Fibroblast of lung (primary cell): ENCODE data around the gene DGKQ. TPM values are rescaled to one million over a fixed set of nuclear protein-coding genes. Genes with fewer than 3 reads are reported as not detected.

Experiments used
- DNase-seq, 2 donors: peaks; one replicate each; pipeline versions ENCODE4 v3.0.0 to v3.0.0-alpha.2; 2010; ENCODE audit warnings: low read depth in 2 of 2
- H2AFZ ChIP-seq: 2 replicates; pipeline ENCODE4 v1.5.1; 2012; ENCODE audit warnings: low read length, control low read depth, inconsistent platforms
- H3K27ac ChIP-seq: 2 replicates; pipeline ENCODE4 v1.5.1; 2011; ENCODE audit warnings: low read length, control low read depth; ENCODE audit not compliant: insufficient read depth
- H3K27me3 ChIP-seq: 2 replicates; pipeline ENCODE4 v1.5.1; 2011; ENCODE audit warnings: mild to moderate bottlenecking, low read length; ENCODE audit not compliant: control insufficient read depth, insufficient read depth
- H3K36me3 ChIP-seq: 2 replicates; pipeline ENCODE4 v1.5.1; 2011; ENCODE audit warnings: low read length; ENCODE audit not compliant: control insufficient read depth, insufficient read depth
- H3K4me1 ChIP-seq: 2 replicates; pipeline ENCODE4 v1.5.1; 2011; ENCODE audit warnings: low read length; ENCODE audit not compliant: control insufficient read depth, insufficient read depth; ENCODE audit errors: extremely low read depth
- H3K4me2 ChIP-seq: 2 replicates; pipeline ENCODE4 v1.5.1; 2011; ENCODE audit warnings: low read length, control low read depth; ENCODE audit not compliant: insufficient read depth; ENCODE audit errors: extremely low read depth
- H3K4me3 ChIP-seq, 4 experiments: fragments of 200-600 bp in 1 of 4; sonication (generic) in 1 of 4; replicated peaks in 1 of 4; 2 replicates each; pipeline ENCODE4 v1.5.1; 2011 to 2016; ENCODE audit warnings: low read length in 4 of 4, low read depth in 3 of 4, mild to moderate bottlenecking in 3 of 4, control low read depth in 2 of 4, inconsistent platforms in 1 of 4, mixed read lengths in 1 of 4; ENCODE audit not compliant: insufficient read depth in 1 of 4; ENCODE audit errors: control extremely low read depth in 1 of 4
- H3K79me2 ChIP-seq: 2 replicates; pipeline ENCODE4 v1.5.1; 2012; ENCODE audit warnings: mild to moderate bottlenecking, low read length, inconsistent platforms; ENCODE audit not compliant: control insufficient read depth, insufficient read depth
- H3K9ac ChIP-seq: 2 replicates; pipeline ENCODE4 v1.5.1; 2011; ENCODE audit warnings: mild to moderate bottlenecking, low read length, control low read depth; ENCODE audit not compliant: insufficient read depth
- H3K9me3 ChIP-seq: 2 replicates; pipeline ENCODE4 v1.5.1; 2012; ENCODE audit warnings: low read depth, low read length; ENCODE audit not compliant: control insufficient read depth, insufficient read depth
- H4K20me1 ChIP-seq: 2 replicates; pipeline ENCODE4 v1.5.1; 2011; ENCODE audit warnings: low read length; ENCODE audit not compliant: control insufficient read depth, insufficient read depth; ENCODE audit errors: extremely low read depth
- CTCF ChIP-seq, 2 donors: IDR thresholded peaks in 1 of 2; conservative IDR thresholded peaks in 1 of 2; 1 replicate in 1 of 2; 2 replicates in 1 of 2; pipeline ENCODE4 v1.5.1; 2011 to 2012; ENCODE audit warnings: low read length in 2 of 2, control low read depth in 1 of 2, inconsistent platforms in 1 of 2, low read depth in 1 of 2, mild to moderate bottlenecking in 1 of 2
- EZH2 ChIP-seq: IDR thresholded peaks from 2 replicates; pipeline ENCODE4 v1.5.1; 2012; ENCODE audit warnings: low read length, control low read depth, mild to moderate bottlenecking; ENCODE audit errors: missing control alignments
- polyA plus RNA-seq, 2 donors: library from polyadenylated mRNA; depleted of rRNA in 1 of 2; stranded (reverse) in 1 of 2; unstranded in 1 of 2; fragments of >200 nt; gene quantifications; 2 replicates each; pipeline ENCODE4 v1.2.1, GENCODE V29; 2011 to 2012; ENCODE audit warnings: missing spikeins in 1 of 2
- total RNA-seq: library from RNA; depleted of rRNA; stranded (reverse); fragments of >200 nt; gene quantifications from 2 replicates; pipeline ENCODE4 v1.2.1, GENCODE V29; 2014

DGKQ gene
- total and polyA plus RNA-seq, 2 donors (not counting 1 experiment from before 2014, with no cell fraction given), result 2.1 to 13.2 TPM

- Histone ChIP-seq H3K27me3 (no peaks in the 10 kb centered on the region), H3K27ac (no peak overlapping the region), H4K20me1 (no peaks in the 10 kb centered on the region), H3K9me3 (no peaks in the 10 kb centered on the region), H3K4me3 (no peak overlapping the region), H3K4me1 (no peaks in the 10 kb centered on the region), H3K4me2 (peak overlapping the region; percentile 15), H2AFZ (no peak overlapping the region), H3K9ac (no peak overlapping the region), H3K79me2 (peaks cover 50% of the 10 kb centered on the region), H3K36me3 (peaks cover 4% of the 10 kb centered on the region)
- TF ChIP-seq CTCF (conservative IDR thresholded peaks at IDR 0.05 in 1 of 2, IDR thresholded peaks at IDR 0.05 in 1 of 2; ENCODE audit: low read depth in 1 of 2, low read length in 2 of 2), result no peak
- no peak for TF ChIP-seq EZH2
- DNase-seq, result no peak
Measured at GRCh38 chr4:915041-915474, 58.3 kb downstream of the DGKQ start.

- H3K27ac ChIP-seq, result no peak overlapping the region
- H4K20me1 ChIP-seq, result no peaks in the 10 kb centered on the region
- TF ChIP-seq CTCF (conservative IDR thresholded peaks at IDR 0.05 in 1 of 2, IDR thresholded peaks at IDR 0.05 in 1 of 2; ENCODE audit: low read depth in 1 of 2, low read length in 2 of 2) (no peak), EZH2 (no peak)
- peaks cover 4% of the 10 kb centered on the region for H3K36me3 ChIP-seq
- no peak overlapping the region for H3K9ac ChIP-seq
- H3K27me3 ChIP-seq, result no peaks in the 10 kb centered on the region
- DNase-seq, result no peak
- H3K79me2 ChIP-seq, result peaks cover 45% of the 10 kb centered on the region
- H3K4me2 ChIP-seq, result no peak overlapping the region
- H3K9me3 ChIP-seq, result no peaks in the 10 kb centered on the region
- H3K4me3 ChIP-seq, result no peak overlapping the region
- no peaks in the 10 kb centered on the region for H3K4me1 ChIP-seq
- H2AFZ ChIP-seq, result no peak overlapping the region
Measured at GRCh38 chr4:914531-914930, 58.8 kb downstream of the DGKQ start.

DNA sequence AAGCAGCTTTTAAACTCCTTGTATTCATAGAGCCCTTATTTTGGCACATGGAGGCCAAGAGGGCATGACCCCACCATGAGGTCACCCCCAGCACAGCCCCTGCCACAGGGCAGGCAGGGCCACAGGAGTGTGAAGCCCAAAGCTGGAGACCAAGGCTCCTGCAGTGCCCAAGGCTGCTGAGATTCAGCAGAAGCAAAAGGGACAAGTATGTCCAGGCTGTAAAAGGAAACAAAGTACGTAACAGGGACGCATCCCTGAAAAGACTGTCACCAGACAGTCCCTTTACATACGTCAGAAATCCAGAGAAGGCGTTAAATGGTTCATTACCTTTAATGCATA is 60.1 kb downstream of the DGKQ start:
- no peak overlapping the region for H3K27ac ChIP-seq
- no peak overlapping the region for H3K4me3 ChIP-seq
- H4K20me1 ChIP-seq, result no peaks in the 10 kb centered on the region
- peaks cover 37% of the 10 kb centered on the region for H3K79me2 ChIP-seq
- H3K27me3 ChIP-seq, result no peaks in the 10 kb centered on the region
- H3K4me1 ChIP-seq, result no peaks in the 10 kb centered on the region
- DNase-seq, result no peak
- no peak overlapping the region for H3K4me2 ChIP-seq
- H3K9ac ChIP-seq, result no peak overlapping the region
- no peak overlapping the region for H2AFZ ChIP-seq
- H3K9me3 ChIP-seq, result no peaks in the 10 kb centered on the region
- TF ChIP-seq EZH2 (no peak), CTCF (conservative IDR thresholded peaks at IDR 0.05 in 1 of 2, IDR thresholded peaks at IDR 0.05 in 1 of 2; ENCODE audit: low read depth in 1 of 2, low read length in 2 of 2) (no peak)
- peaks cover 4% of the 10 kb centered on the region for H3K36me3 ChIP-seq
